Chondrocyte (in vitro differentiated cells): Measurements from ENCODE around the gene PJA2. TPM values are rescaled to one million over a fixed set of nuclear protein-coding genes. Genes with fewer than 3 reads are reported as not detected.

Experiments
- DNase-seq: peaks from one replicate; pipeline ENCODE4 v3.0.0; 2021; ENCODE audit warnings: mixed read lengths, low spot score
- H3K27ac Mint-ChIP-seq: one replicate; pipeline ENCODE4 v1.8.0; 2021; ENCODE audit warnings: mild to moderate bottlenecking, moderate library complexity, mixed read lengths; ENCODE audit not compliant: unreplicated experiment
- H3K27me3 Mint-ChIP-seq: 2 replicates; pipeline ENCODE4 v1.8.0; 2021; ENCODE audit warnings: low read depth, mixed read lengths
- H3K36me3 Mint-ChIP-seq: 2 replicates; pipeline ENCODE4 v1.8.0; 2021; ENCODE audit warnings: low read depth, mixed read lengths
- H3K4me1 Mint-ChIP-seq: 2 replicates; pipeline ENCODE4 v1.8.0; 2021; ENCODE audit warnings: low read depth, mild to moderate bottlenecking, mixed read lengths
- H3K4me3 Mint-ChIP-seq: one replicate; pipeline ENCODE4 v1.8.0; 2021; ENCODE audit warnings: mild to moderate bottlenecking, moderate library complexity, mixed read lengths; ENCODE audit not compliant: unreplicated experiment
- H3K9me3 Mint-ChIP-seq: 2 replicates; pipeline ENCODE4 v1.8.0; 2021; ENCODE audit warnings: low read depth, mixed read lengths
- total RNA-seq: library from RNA; stranded (reverse); gene quantifications from 3 replicates; pipeline ENCODE4 v1.2.1, GENCODE V29; 2021
- TF ChIP-seq, protein P1 (sequence below): fragments of 200-600 bp; sonication (generic); IDR thresholded peaks from 2 replicates; pipeline ENCODE4 v1.5.0; 2021; ENCODE audit warnings: antibody characterized with exemption, mild to moderate bottlenecking, moderate library complexity

Gene PJA2
- total RNA-seq, 1 donor from 2014 or later = 110 TPM

DNA sequence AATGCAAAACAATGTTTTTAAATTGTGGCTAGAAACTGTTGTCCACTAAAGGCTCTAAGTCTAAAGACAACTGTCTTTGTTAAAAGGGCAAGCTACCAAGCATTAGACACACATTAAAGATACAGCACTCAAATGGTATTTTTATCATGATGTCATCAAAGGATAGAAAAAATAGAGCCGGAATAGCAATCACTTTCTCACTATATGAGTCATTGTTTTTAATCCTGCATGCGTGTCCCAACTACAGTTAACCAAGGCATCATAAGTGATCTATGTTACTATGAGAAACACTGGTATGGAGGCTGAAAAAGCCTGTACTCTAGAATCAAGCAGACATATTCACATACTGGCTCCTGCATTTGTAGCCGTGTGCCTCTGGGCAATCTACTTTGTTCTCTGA is 1.9 kb upstream of the PJA2 start:
- Mint-ChIP-seq H3K27me3 (no peaks in the 10 kb centered on the region), H3K27ac (peak overlapping the region; percentile 100), H3K9me3 (peaks cover 14% of the 10 kb centered on the region), H3K4me3 (no peak overlapping the region), H3K4me1 (peaks cover 42% of the 10 kb centered on the region), H3K36me3 (peaks cover 3% of the 10 kb centered on the region)
- TF ChIP-seq, protein P1, sequence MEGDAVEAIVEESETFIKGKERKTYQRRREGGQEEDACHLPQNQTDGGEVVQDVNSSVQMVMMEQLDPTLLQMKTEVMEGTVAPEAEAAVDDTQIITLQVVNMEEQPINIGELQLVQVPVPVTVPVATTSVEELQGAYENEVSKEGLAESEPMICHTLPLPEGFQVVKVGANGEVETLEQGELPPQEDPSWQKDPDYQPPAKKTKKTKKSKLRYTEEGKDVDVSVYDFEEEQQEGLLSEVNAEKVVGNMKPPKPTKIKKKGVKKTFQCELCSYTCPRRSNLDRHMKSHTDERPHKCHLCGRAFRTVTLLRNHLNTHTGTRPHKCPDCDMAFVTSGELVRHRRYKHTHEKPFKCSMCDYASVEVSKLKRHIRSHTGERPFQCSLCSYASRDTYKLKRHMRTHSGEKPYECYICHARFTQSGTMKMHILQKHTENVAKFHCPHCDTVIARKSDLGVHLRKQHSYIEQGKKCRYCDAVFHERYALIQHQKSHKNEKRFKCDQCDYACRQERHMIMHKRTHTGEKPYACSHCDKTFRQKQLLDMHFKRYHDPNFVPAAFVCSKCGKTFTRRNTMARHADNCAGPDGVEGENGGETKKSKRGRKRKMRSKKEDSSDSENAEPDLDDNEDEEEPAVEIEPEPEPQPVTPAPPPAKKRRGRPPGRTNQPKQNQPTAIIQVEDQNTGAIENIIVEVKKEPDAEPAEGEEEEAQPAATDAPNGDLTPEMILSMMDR = no peak
- no peak for DNase-seq

DNA sequence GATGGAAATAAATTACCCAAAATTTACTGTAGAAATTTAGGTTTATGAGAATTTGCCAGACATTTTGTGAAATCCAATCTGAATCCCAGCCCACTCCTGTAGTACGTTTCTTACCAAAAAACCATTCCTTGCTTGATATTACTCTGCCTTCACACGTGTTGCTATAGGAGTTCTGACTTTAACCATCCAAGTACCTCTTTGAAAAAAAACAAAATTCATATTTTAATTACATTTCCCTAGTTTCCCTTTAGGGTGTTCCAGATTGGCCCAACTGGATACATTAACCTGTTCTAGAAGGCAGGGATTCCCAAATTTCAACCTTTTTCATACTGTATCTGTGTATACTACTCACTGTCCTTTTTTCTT is 1.4 kb upstream of the PJA2 start:
- TF ChIP-seq, protein P1 = no peak
- peaks cover 14% of the 10 kb centered on the region for H3K9me3 Mint-ChIP-seq
- H3K4me3 Mint-ChIP-seq = peak overlapping the region; percentile 95
- no peaks in the 10 kb centered on the region for H3K27me3 Mint-ChIP-seq
- peak overlapping the region; percentile 100 for H3K27ac Mint-ChIP-seq
- peaks cover 3% of the 10 kb centered on the region for H3K36me3 Mint-ChIP-seq
- H3K4me1 Mint-ChIP-seq = peaks cover 47% of the 10 kb centered on the region
- no peak for DNase-seq

DNA sequence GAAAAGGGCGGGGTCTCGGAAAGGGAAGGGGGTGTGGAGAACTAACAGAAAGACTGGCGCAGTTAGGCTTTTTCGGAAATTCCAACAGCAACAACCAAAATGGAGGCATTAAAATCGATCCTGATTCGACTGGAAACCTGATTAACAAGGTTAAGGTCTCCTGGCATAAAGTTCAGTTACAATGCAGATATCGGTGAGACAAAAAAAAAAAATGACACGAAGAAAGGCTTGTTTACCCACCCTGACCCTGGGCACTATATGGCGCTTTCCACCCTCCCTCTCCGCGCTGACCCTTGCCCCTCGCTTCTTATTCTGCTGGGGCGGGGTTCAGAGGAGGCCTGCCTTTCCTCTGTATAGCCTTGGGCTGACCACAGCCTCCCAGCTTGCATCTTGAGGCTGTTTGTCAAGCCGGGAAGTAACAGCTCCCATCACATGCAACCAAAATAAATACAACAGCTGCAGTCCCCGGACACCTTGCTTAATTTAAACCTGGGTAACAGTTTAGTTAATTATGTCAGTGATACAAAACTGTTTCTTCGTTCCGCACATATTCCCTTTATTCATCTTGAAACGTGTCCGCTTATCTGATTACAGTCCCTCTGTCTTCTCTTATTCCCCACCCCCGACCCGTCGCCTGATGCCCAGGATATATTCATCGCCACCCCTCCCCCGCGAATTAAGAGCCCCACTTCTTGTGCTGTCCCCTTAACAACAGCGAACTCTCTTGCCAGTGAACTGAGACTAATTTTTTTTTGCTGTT is 795 bp upstream of the PJA2 start:
- Mint-ChIP-seq H3K27me3 (no peaks in the 10 kb centered on the region), H3K4me1 (peaks cover 52% of the 10 kb centered on the region), H3K4me3 (peak overlapping the region; percentile 95), H3K27ac (peak overlapping the region; percentile 100), H3K36me3 (peaks cover 3% of the 10 kb centered on the region), H3K9me3 (peaks cover 8% of the 10 kb centered on the region)
- TF ChIP-seq, protein P1 = peak; percentile 4
- no peak for DNase-seq

DNA sequence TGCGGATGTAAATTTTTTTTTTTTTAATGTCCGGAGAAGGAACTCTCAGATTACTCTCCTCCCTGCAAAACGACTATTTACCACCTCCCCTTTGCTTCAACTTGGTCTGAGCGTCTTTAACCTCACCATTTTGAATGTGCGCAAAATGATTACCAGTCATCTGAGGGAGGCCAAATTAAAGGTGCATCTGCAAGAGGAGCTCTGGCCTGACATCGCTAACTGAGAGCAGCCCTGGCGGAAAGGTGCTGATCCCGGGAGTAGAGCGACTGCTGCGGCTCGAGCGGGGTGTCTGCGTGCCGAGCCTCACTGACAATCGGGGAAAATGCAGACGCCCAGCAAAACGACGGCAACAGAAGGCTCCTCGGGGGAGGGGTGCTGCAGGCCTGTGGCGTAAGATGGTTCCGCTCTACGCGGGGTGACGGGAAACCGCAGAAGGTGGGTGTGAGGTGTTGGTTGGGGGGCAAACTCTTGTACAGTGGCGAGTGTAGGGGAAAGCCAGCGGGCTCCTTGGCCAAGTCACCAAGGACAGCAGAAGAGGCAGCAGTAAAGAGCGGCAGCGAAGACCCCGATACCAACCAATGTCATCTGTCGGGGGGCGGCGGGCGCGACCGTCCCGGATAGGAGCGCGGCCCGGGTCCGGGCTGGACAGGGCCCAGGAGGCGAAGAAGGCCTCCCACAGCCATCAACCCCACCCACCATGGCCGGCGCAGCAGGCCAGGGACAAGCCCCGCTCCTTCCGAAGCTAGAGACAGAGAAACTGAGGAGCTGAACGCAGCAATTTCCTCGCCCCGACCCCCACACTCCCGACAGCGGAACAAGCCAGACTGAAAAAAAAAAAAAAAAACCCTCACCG is 557 bp downstream of the PJA2 start:
- H3K27ac Mint-ChIP-seq = peak overlapping the region; percentile 99
- peaks cover 4% of the 10 kb centered on the region for H3K9me3 Mint-ChIP-seq
- H3K36me3 Mint-ChIP-seq = peaks cover 3% of the 10 kb centered on the region
- H3K4me1 Mint-ChIP-seq = peaks cover 62% of the 10 kb centered on the region
- TF ChIP-seq, protein P1 = no peak
- no peak for DNase-seq
- H3K4me3 Mint-ChIP-seq = peak overlapping the region; percentile 95
- no peaks in the 10 kb centered on the region for H3K27me3 Mint-ChIP-seq

DNA sequence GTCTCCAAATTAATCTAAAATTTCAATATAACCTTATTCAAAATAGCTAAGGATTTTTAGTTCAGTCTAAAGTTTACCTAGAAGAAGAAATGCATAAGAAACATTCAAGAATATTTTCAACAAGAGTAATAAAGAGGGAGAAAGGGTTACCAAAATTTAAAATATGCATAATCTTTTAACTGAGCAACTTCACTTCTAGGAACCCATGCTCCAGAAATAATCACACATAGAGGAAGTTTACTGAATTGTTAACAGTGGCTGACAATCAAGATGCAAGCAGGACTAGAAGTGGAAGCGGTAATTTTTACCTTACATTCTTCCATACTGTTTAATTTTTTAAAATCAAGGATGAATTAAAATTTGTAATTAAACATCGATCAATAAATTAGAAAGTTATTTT is 1.9 kb downstream of the PJA2 start:
- TF ChIP-seq, protein P1 = no peak
- Mint-ChIP-seq H3K4me1 (peaks cover 53% of the 10 kb centered on the region), H3K27ac (peak overlapping the region; percentile 99), H3K4me3 (peak overlapping the region; percentile 95), H3K9me3 (no peaks in the 10 kb centered on the region), H3K36me3 (peaks cover 3% of the 10 kb centered on the region), H3K27me3 (no peaks in the 10 kb centered on the region)
- DNase-seq = no peak
